ENCODE results near the gene POLQ.

Gene POLQ

GRCh38 chr3:121566773-121567172 is 21.0 kb upstream of the POLQ start:
- no peak overlapping the region for H3K4me2 ChIP-seq (ENCODE audit: insufficient read depth, low read length)
- no peak overlapping the region for H3K27ac ChIP-seq (ENCODE audit: low read length)
- H4K20me1 ChIP-seq (ENCODE audit: insufficient read depth, low read length) = no peaks in the 10 kb centered on the region
- no peak overlapping the region for H2AFZ ChIP-seq (ENCODE audit: low read depth, low read length)
- DNase-seq = no peak
- no peak overlapping the region for H3K9ac ChIP-seq (ENCODE audit: low read depth, low read length)
- no peaks in the 10 kb centered on the region for H3K36me3 ChIP-seq (ENCODE audit: insufficient read depth, low read length)
- ATAC-seq (ENCODE audit: insufficient read depth, low read depth) = no peak
- TF ChIP-seq EZH2 (IDR thresholded peaks at IDR 0.05; ENCODE audit: borderline replicate concordance, low read depth, low read length, severe bottlenecking) = no peak
- TF ChIP-seq, protein P1, sequence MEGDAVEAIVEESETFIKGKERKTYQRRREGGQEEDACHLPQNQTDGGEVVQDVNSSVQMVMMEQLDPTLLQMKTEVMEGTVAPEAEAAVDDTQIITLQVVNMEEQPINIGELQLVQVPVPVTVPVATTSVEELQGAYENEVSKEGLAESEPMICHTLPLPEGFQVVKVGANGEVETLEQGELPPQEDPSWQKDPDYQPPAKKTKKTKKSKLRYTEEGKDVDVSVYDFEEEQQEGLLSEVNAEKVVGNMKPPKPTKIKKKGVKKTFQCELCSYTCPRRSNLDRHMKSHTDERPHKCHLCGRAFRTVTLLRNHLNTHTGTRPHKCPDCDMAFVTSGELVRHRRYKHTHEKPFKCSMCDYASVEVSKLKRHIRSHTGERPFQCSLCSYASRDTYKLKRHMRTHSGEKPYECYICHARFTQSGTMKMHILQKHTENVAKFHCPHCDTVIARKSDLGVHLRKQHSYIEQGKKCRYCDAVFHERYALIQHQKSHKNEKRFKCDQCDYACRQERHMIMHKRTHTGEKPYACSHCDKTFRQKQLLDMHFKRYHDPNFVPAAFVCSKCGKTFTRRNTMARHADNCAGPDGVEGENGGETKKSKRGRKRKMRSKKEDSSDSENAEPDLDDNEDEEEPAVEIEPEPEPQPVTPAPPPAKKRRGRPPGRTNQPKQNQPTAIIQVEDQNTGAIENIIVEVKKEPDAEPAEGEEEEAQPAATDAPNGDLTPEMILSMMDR (IDR thresholded peaks at IDR 0.05; ENCODE audit: borderline replicate concordance, extremely low read depth, low read length, poor library complexity, severe bottlenecking) = no peak
- H3K27me3 ChIP-seq (ENCODE audit: insufficient read depth, low read length, poor library complexity) = no peaks in the 10 kb centered on the region
- H3K4me3 ChIP-seq (ENCODE audit: low read depth in 1 of 2, low read length in 2 of 2) = no peak overlapping the region
- H3K9me3 ChIP-seq (ENCODE audit: insufficient read depth, low read length, severe bottlenecking) = no peaks in the 10 kb centered on the region
- no peaks in the 10 kb centered on the region for H3K4me1 ChIP-seq (ENCODE audit: insufficient read depth, low read length)
- no peaks in the 10 kb centered on the region for H3K79me2 ChIP-seq (ENCODE audit: insufficient read depth, low read length)

DNA sequence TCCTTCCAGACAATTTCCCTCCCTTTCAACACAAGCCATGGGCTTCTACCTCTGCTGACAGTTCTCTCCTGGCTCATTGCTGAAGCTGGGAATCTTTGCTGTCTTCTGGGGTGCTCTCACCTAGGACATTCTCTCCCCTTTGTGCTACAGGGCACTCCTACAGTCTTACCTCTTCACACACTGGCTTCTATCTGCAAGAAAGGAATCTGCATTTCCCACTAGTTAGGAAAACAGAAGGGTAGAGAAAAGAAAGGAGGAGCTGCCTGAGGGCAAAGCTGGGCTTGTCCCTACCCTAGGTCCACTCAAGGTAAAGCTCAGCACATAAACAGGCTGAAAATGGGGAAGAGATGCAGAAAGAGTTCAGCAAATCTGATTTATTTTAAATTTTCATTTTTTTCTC is 16.4 kb upstream of the POLQ start:
- H3K9ac ChIP-seq (ENCODE audit: low read depth, low read length) = no peak overlapping the region
- no peaks in the 10 kb centered on the region for H3K4me1 ChIP-seq (ENCODE audit: insufficient read depth, low read length)
- H3K36me3 ChIP-seq (ENCODE audit: insufficient read depth, low read length) = no peaks in the 10 kb centered on the region
- H3K4me2 ChIP-seq (ENCODE audit: insufficient read depth, low read length) = no peak overlapping the region
- H3K9me3 ChIP-seq (ENCODE audit: insufficient read depth, low read length, severe bottlenecking) = no peaks in the 10 kb centered on the region
- DNase-seq = no peak
- ATAC-seq (ENCODE audit: insufficient read depth, low read depth) = no peak
- no peaks in the 10 kb centered on the region for H4K20me1 ChIP-seq (ENCODE audit: insufficient read depth, low read length)
- H3K27me3 ChIP-seq (ENCODE audit: insufficient read depth, low read length, poor library complexity) = no peaks in the 10 kb centered on the region
- no peak overlapping the region for H3K27ac ChIP-seq (ENCODE audit: low read length)
- TF ChIP-seq, protein P1 (IDR thresholded peaks at IDR 0.05; ENCODE audit: borderline replicate concordance, extremely low read depth, low read length, poor library complexity, severe bottlenecking) = no peak
- TF ChIP-seq EZH2 (IDR thresholded peaks at IDR 0.05; ENCODE audit: borderline replicate concordance, low read depth, low read length, severe bottlenecking) = no peak
- H3K79me2 ChIP-seq (ENCODE audit: insufficient read depth, low read length) = no peaks in the 10 kb centered on the region
- no peak overlapping the region for H2AFZ ChIP-seq (ENCODE audit: low read depth, low read length)
- no peak overlapping the region for H3K4me3 ChIP-seq (ENCODE audit: low read depth in 1 of 2, low read length in 2 of 2)

GRCh38 chr3:121557426-121557934 is 11.7 kb upstream of the POLQ start:
- H2AFZ ChIP-seq (ENCODE audit: low read depth, low read length) = no peak overlapping the region
- no peaks in the 10 kb centered on the region for H3K79me2 ChIP-seq (ENCODE audit: insufficient read depth, low read length)
- H4K20me1 ChIP-seq (ENCODE audit: insufficient read depth, low read length) = no peaks in the 10 kb centered on the region
- H3K4me3 ChIP-seq (ENCODE audit: low read depth in 1 of 2, low read length in 2 of 2) = no peak overlapping the region
- no peaks in the 10 kb centered on the region for H3K4me1 ChIP-seq (ENCODE audit: insufficient read depth, low read length)
- no peak overlapping the region for H3K27ac ChIP-seq (ENCODE audit: low read length)
- ATAC-seq (ENCODE audit: insufficient read depth, low read depth) (no peak), DNase-seq (no peak)
- H3K4me2 ChIP-seq (ENCODE audit: insufficient read depth, low read length) = no peak overlapping the region
- no peaks in the 10 kb centered on the region for H3K27me3 ChIP-seq (ENCODE audit: insufficient read depth, low read length, poor library complexity)
- no peaks in the 10 kb centered on the region for H3K36me3 ChIP-seq (ENCODE audit: insufficient read depth, low read length)
- no peak for TF ChIP-seq EZH2 (IDR thresholded peaks at IDR 0.05; ENCODE audit: borderline replicate concordance, low read depth, low read length, severe bottlenecking)
- TF ChIP-seq, protein P1 (IDR thresholded peaks at IDR 0.05; ENCODE audit: borderline replicate concordance, extremely low read depth, low read length, poor library complexity, severe bottlenecking) = no peak
- H3K9ac ChIP-seq (ENCODE audit: low read depth, low read length) = no peak overlapping the region
- no peaks in the 10 kb centered on the region for H3K9me3 ChIP-seq (ENCODE audit: insufficient read depth, low read length, severe bottlenecking)

DNA sequence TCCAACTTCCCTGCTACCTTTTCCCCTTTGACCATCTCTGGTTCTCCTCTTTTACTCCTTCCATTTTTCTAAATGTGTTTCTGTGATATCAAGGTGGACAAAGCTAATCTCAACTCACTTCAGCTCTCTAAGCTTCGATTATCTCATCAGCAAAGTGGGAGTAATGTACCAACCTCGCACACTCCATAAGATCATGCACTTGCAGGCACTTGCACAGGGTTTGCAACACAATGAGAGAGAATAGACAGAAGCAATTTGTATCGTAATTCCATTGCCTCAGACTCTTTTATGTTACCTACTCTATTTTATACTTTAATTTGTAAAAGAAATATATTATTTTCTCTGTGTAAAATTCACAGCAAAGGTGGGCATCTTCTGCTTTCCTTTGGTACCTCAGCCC is 7.0 kb upstream of the POLQ start:
- Histone ChIP-seq H3K4me3 (ENCODE audit: low read depth in 1 of 2, low read length in 2 of 2) (no peak overlapping the region), H3K4me1 (ENCODE audit: insufficient read depth, low read length) (no peaks in the 10 kb centered on the region), H4K20me1 (ENCODE audit: insufficient read depth, low read length) (no peaks in the 10 kb centered on the region), H3K36me3 (ENCODE audit: insufficient read depth, low read length) (no peaks in the 10 kb centered on the region), H3K9me3 (ENCODE audit: insufficient read depth, low read length, severe bottlenecking) (no peaks in the 10 kb centered on the region), H3K9ac (ENCODE audit: low read depth, low read length) (no peak overlapping the region), H3K4me2 (ENCODE audit: insufficient read depth, low read length) (no peak overlapping the region), H3K27me3 (ENCODE audit: insufficient read depth, low read length, poor library complexity) (no peaks in the 10 kb centered on the region), H3K27ac (ENCODE audit: low read length) (no peak overlapping the region), H3K79me2 (ENCODE audit: insufficient read depth, low read length) (no peaks in the 10 kb centered on the region), H2AFZ (ENCODE audit: low read depth, low read length) (no peak overlapping the region)
- ATAC-seq (ENCODE audit: insufficient read depth, low read depth) (no peak), DNase-seq (no peak)
- no peak for TF ChIP-seq EZH2 (IDR thresholded peaks at IDR 0.05; ENCODE audit: borderline replicate concordance, low read depth, low read length, severe bottlenecking)
- TF ChIP-seq, protein P1 (IDR thresholded peaks at IDR 0.05; ENCODE audit: borderline replicate concordance, extremely low read depth, low read length, poor library complexity, severe bottlenecking) = no peak

All from DND-41 (cell line).